Liver (tissue), 9 donors: Measurements from ENCODE around the gene TADA2A. TPM values are rescaled to one million over a fixed set of nuclear protein-coding genes. Genes with fewer than 3 reads are reported as not detected.

Experiments
- DNase-seq: peaks from one replicate; pipeline ENCODE4 v3.0.0-alpha.2; 2017; ENCODE audit warnings: low spot score
- H3K27ac ChIP-seq, 2 donors: one replicate each; pipeline ENCODE4 v1.7.0; 2013; ENCODE audit warnings: inconsistent platforms in 2 of 2, low read length in 2 of 2, control low read depth in 1 of 2, low read depth in 1 of 2, mild to moderate bottlenecking in 1 of 2
- H3K27me3 ChIP-seq, 4 donors: one replicate each; pipeline versions ENCODE4 v1.6.1 to v1.7.0; 2013; ENCODE audit warnings: low read length in 3 of 4, inconsistent platforms in 1 of 4, mild to moderate bottlenecking in 1 of 4, moderate library complexity in 1 of 4; ENCODE audit not compliant: control insufficient read depth in 4 of 4, insufficient read depth in 4 of 4
- H3K36me3 ChIP-seq, 4 donors: one replicate each; pipeline versions ENCODE4 v1.6.1 to v1.7.0; 2013; ENCODE audit warnings: low read length in 3 of 4, mild to moderate bottlenecking in 3 of 4, low read depth in 1 of 4, moderate library complexity in 1 of 4; ENCODE audit not compliant: control insufficient read depth in 4 of 4, insufficient read depth in 3 of 4
- H3K4me1 ChIP-seq, 4 donors: one replicate each; pipeline versions ENCODE4 v1.6.1 to v1.7.0; 2013; ENCODE audit warnings: low read length in 3 of 4, mild to moderate bottlenecking in 3 of 4, moderate library complexity in 1 of 4; ENCODE audit not compliant: control insufficient read depth in 4 of 4, insufficient read depth in 4 of 4
- H3K4me3 ChIP-seq, 3 donors: one replicate each; pipeline versions ENCODE4 v1.6.1 to v1.7.0; 2013; ENCODE audit warnings: low read length in 3 of 3, control low read depth in 1 of 3, low read depth in 1 of 3, mild to moderate bottlenecking in 1 of 3
- H3K9ac ChIP-seq, 2 donors: one replicate each; pipeline ENCODE4 v1.7.0; 2013; ENCODE audit warnings: low read length in 2 of 2, mild to moderate bottlenecking in 2 of 2, moderate library complexity in 2 of 2, control low read depth in 1 of 2, low read depth in 1 of 2
- H3K9me3 ChIP-seq, 4 donors: one replicate each; pipeline versions ENCODE4 v1.6.1 to v1.7.0; 2013; ENCODE audit warnings: low read length in 3 of 4; ENCODE audit not compliant: control insufficient read depth in 4 of 4
- EGR1 ChIP-seq, 2 donors: IDR thresholded peaks; 2 replicates each; pipeline ENCODE4 v1.6.1; 2016 to 2018; ENCODE audit warnings: antibody characterized with exemption in 2 of 2, low read depth in 2 of 2
- FOXA1 ChIP-seq: IDR thresholded peaks from 2 replicates; pipeline ENCODE4 v1.6.1; 2016; ENCODE audit warnings: antibody characterized with exemption
- FOXA2 ChIP-seq: IDR thresholded peaks from 2 replicates; pipeline ENCODE4 v1.6.1; 2016; ENCODE audit warnings: antibody characterized with exemption
- GABPA ChIP-seq, 2 donors: IDR thresholded peaks in 1 of 2; conservative IDR thresholded peaks in 1 of 2; 2 replicates each; pipeline ENCODE4 v1.6.1; 2016; ENCODE audit warnings: antibody characterized with exemption in 2 of 2, mild to moderate bottlenecking in 1 of 2, moderate library complexity in 1 of 2
- HNF4A ChIP-seq, 2 donors: conservative IDR thresholded peaks; 2 replicates each; pipeline ENCODE4 v1.6.1; 2016; ENCODE audit warnings: antibody characterized with exemption in 2 of 2, mild to moderate bottlenecking in 2 of 2
- HNF4G ChIP-seq: IDR thresholded peaks from 2 replicates; pipeline ENCODE4 v1.6.1; 2016; ENCODE audit warnings: antibody characterized with exemption
- JUND ChIP-seq, 2 donors: IDR thresholded peaks; 2 replicates each; pipeline ENCODE4 v1.6.1; 2016; ENCODE audit warnings: antibody characterized with exemption in 2 of 2
- NR2F2 ChIP-seq: IDR thresholded peaks from 2 replicates; pipeline ENCODE4 v1.6.1; 2016; ENCODE audit warnings: antibody characterized with exemption
- RAD21 ChIP-seq, 2 donors: IDR thresholded peaks; 2 replicates each; pipeline ENCODE4 v1.6.1; 2016; ENCODE audit warnings: antibody characterized with exemption in 2 of 2, mild to moderate bottlenecking in 2 of 2
- REST ChIP-seq: IDR thresholded peaks from 2 replicates; pipeline ENCODE4 v1.6.1; 2016; ENCODE audit warnings: antibody characterized with exemption, mild to moderate bottlenecking
- RXRA ChIP-seq, 2 donors: IDR thresholded peaks; 2 replicates each; pipeline ENCODE4 v1.6.1; 2017 to 2018; ENCODE audit warnings: antibody characterized with exemption in 2 of 2, mild to moderate bottlenecking in 1 of 2
- SP1 ChIP-seq: IDR thresholded peaks from 2 replicates; pipeline ENCODE4 v1.6.1; 2018; ENCODE audit warnings: antibody characterized with exemption, mild to moderate bottlenecking
- TAF1 ChIP-seq: conservative IDR thresholded peaks from 2 replicates; pipeline ENCODE4 v1.6.1; 2016; ENCODE audit warnings: antibody characterized with exemption, mild to moderate bottlenecking
- YY1 ChIP-seq: IDR thresholded peaks from 2 replicates; pipeline ENCODE4 v1.6.1; 2016; ENCODE audit warnings: antibody characterized with exemption, mild to moderate bottlenecking
- ZBTB33 ChIP-seq: IDR thresholded peaks from 2 replicates; pipeline ENCODE4 v1.6.1; 2016; ENCODE audit warnings: antibody characterized with exemption
- polyA plus RNA-seq, 2 donors: library from polyadenylated mRNA; stranded (reverse) in 1 of 2; unstranded in 1 of 2; fragments of 200-250 nt in 1 of 2; fragments of >200 nt in 1 of 2; fragmentation: Nextera tagmentation in 1 of 2; extraction: Ambion mirVana in 1 of 2; gene quantifications; one replicate each; pipeline versions ENCODE4 v1.2.1 to v1.2.3, GENCODE V29; 2013 to 2015
- total RNA-seq, 2 donors: library from RNA; depleted of rRNA; stranded (reverse); fragments of >200 nt; gene quantifications; one replicate each; pipeline ENCODE4 v1.2.3, GENCODE V29; 2014
- TF ChIP-seq, protein P1 (sequence below): IDR thresholded peaks from 2 replicates; pipeline ENCODE4 v1.6.1; 2016; ENCODE audit warnings: antibody characterized with exemption
- TF ChIP-seq, protein P2 (sequence below): IDR thresholded peaks from 2 replicates; pipeline ENCODE4 v1.6.1; 2016; ENCODE audit warnings: antibody characterized with exemption
- TF ChIP-seq, protein P3 (sequence below): fragments of 150-350 bp; IDR thresholded peaks from 2 replicates; pipeline ENCODE4 v1.5.1; 2017; ENCODE audit warnings: improper control_type of control experiment, low read depth, low read length; ENCODE audit not compliant: missing input control
- donor health status: healthy.
- donor health status: healthy.
- donor health status: healthy.
- donor health status: healthy.
- donor health status: healthy.

The TADA2A gene
- total and polyA plus RNA-seq, 4 donors: 2.8 to 13.4 (median 8.2) TPM

GRCh38 chr17:37500378-37500777 lies 93.7 kb downstream of the TADA2A start:
- no peak for DNase-seq
- Histone ChIP-seq H3K9me3 (no peaks in the 10 kb centered on the region), H3K27me3 (no peaks in the 10 kb centered on the region), H3K4me1 (peaks cover 8 to 32% (median 26%) of the 10 kb centered on the region in 4 donors), H3K4me3 (no peak overlapping the region), H3K9ac (no peak overlapping the region), H3K36me3 (no peaks in the 10 kb centered on the region), H3K27ac (peak overlapping the region; percentile 15 to 69)
- no peak for TF ChIP-seq NR2F2
- TF ChIP-seq RAD21 (IDR thresholded peaks at IDR 0.05): no peak
- TF ChIP-seq GABPA (IDR thresholded peaks at IDR 0.05 in 1 of 2, conservative IDR thresholded peaks at IDR 0.05 in 1 of 2): no peak
- no peak for TF ChIP-seq YY1
- no peak for TF ChIP-seq FOXA1
- no peak for TF ChIP-seq HNF4G
- TF ChIP-seq, protein P1, sequence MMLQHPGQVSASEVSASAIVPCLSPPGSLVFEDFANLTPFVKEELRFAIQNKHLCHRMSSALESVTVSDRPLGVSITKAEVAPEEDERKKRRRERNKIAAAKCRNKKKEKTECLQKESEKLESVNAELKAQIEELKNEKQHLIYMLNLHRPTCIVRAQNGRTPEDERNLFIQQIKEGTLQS: no peak
- TF ChIP-seq HNF4A (conservative IDR thresholded peaks at IDR 0.05): no peak
- TF ChIP-seq, protein P2, sequence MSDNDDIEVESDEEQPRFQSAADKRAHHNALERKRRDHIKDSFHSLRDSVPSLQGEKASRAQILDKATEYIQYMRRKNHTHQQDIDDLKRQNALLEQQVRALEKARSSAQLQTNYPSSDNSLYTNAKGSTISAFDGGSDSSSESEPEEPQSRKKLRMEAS: no peak
- no peak for TF ChIP-seq EGR1 (IDR thresholded peaks at IDR 0.05; ENCODE audit: low read depth in 2 of 2)
- no peak for TF ChIP-seq RXRA (IDR thresholded peaks at IDR 0.05)
- TF ChIP-seq ZBTB33: no peak
- TF ChIP-seq, protein P3, sequence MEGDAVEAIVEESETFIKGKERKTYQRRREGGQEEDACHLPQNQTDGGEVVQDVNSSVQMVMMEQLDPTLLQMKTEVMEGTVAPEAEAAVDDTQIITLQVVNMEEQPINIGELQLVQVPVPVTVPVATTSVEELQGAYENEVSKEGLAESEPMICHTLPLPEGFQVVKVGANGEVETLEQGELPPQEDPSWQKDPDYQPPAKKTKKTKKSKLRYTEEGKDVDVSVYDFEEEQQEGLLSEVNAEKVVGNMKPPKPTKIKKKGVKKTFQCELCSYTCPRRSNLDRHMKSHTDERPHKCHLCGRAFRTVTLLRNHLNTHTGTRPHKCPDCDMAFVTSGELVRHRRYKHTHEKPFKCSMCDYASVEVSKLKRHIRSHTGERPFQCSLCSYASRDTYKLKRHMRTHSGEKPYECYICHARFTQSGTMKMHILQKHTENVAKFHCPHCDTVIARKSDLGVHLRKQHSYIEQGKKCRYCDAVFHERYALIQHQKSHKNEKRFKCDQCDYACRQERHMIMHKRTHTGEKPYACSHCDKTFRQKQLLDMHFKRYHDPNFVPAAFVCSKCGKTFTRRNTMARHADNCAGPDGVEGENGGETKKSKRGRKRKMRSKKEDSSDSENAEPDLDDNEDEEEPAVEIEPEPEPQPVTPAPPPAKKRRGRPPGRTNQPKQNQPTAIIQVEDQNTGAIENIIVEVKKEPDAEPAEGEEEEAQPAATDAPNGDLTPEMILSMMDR: no peak
- no peak for TF ChIP-seq FOXA2
- TF ChIP-seq TAF1: no peak
- no peak for TF ChIP-seq SP1
- TF ChIP-seq REST: no peak
- TF ChIP-seq JUND (IDR thresholded peaks at IDR 0.05): no peak
